ENCODE results near the gene CACHD1.

DNA sequence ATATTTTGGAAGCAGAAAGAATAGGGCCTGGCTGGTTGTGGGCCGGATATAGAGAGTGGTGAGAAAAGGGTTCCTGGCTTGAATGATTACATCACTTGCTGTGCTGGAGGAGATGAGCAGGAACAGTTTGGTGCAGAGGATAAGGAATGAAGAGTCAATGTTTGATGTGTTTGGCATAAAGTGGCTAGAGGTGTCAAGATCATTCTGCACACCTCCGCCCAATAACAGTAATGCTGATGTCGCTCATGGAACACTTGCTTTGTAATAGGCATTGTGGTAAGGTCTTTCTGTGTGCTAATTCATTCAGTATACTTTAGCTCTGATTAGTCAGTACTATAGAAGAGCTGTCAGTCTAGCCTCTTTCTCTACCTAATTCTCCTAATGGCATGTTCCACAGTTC, 226.9 kb downstream of the CACHD1 start:
- no peak for TF ChIP-seq POLR2A (IDR thresholded peaks at IDR 0.05; ENCODE audit: low read length)
- no peak for TF ChIP-seq GATA1 (IDR thresholded peaks at IDR 0.05; ENCODE audit: low read depth, low read length)

Measured in erythroblast (primary cell).